Uterus (tissue), 2 donors: ENCODE measurements around the gene NPAT.

Experiments used
- CTCF ChIP-seq, 4 experiments: fragments of 200-600 bp in 2 of 4; fragments of 450-650 bp in 2 of 4; sonication (generic) in 2 of 4; IDR thresholded peaks; one replicate each; pipeline ENCODE4 v1.5.1; 2016 to 2019; ENCODE audit warnings: antibody characterized with exemption in 4 of 4, mild to moderate bottlenecking in 2 of 4, moderate library complexity in 1 of 4
- POLR2A ChIP-seq, 2 donors: fragments of 450-650 bp; IDR thresholded peaks; one replicate each; pipeline ENCODE4 v1.6.1; 2016; ENCODE audit warnings: antibody characterized with exemption in 2 of 2, mild to moderate bottlenecking in 1 of 2, moderate library complexity in 1 of 2

DNA sequence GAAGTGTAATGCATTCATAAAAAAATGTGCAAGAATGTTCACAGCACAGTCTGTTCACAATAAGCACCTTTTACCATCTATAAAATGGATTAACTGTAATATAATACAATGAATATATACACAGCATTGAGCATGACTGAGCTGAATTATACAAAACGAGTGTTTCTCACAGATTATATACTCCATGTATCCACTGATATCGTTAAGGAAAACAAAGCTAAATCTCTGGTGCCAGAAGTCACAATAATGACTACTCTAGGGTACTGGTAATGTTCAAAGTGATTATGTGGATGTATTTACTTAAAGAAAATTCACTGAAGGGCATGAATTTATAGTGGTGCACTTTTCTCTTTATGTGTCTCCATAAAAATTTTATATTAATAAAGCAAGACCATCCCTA, 67.8 kb downstream of the NPAT start:
- TF ChIP-seq POLR2A (IDR thresholded peaks at IDR 0.05) (no peak), CTCF (IDR thresholded peaks at IDR 0.05) (no peak)
